Fibroblast of skin of left biceps (primary cell): ENCODE data around the gene FXYD5.
"Not testable (repeated sequence)": the region's sequence is repeated elsewhere in the genome, so short reads cannot be mapped to it uniquely, and the experiment has no call there.

ENCODE experiments used
- DNase-seq, 2 experiments: peaks; one replicate each; pipeline ENCODE4 v3.0.0-alpha.2; 2013; ENCODE audit warnings: low read depth in 2 of 2

Gene FXYD5

GRCh38 chr19:35119578-35120155 is 34.9 kb upstream of the FXYD5 start:
- DNase-seq: no peak

GRCh38 chr19:35120492-35120891 is 34.0 kb upstream of the FXYD5 start:
- peak; percentile 56 to 63 for DNase-seq

GRCh38 chr19:35120898-35121297 is 33.6 kb upstream of the FXYD5 start:
- no peak for DNase-seq

GRCh38 chr19:35122687-35123551 is 31.6 kb upstream of the FXYD5 start:
- DNase-seq: no peak

GRCh38 chr19:35123573-35123972 is 31.0 kb upstream of the FXYD5 start:
- DNase-seq: no peak

GRCh38 chr19:35124098-35125060 is 30.2 kb upstream of the FXYD5 start:
- DNase-seq: peak; percentile 82 to 83

- DNase-seq: no peak
These were observed 29.2 kb upstream of the FXYD5 start for GRCh38 chr19:35125270-35125717.

- DNase-seq: no peak
These were observed 28.5 kb upstream of the FXYD5 start for GRCh38 chr19:35125749-35126623.

GRCh38 chr19:35126624-35126959 is 27.9 kb upstream of the FXYD5 start:
- no peak for DNase-seq

- DNase-seq: no peak
These were observed 26.7 kb upstream of the FXYD5 start for GRCh38 chr19:35127871-35128270.

GRCh38 chr19:35128398-35129057 is 26.0 kb upstream of the FXYD5 start:
- DNase-seq: no peak

- DNase-seq: not testable (repeated sequence)
These were observed 24.7 kb upstream of the FXYD5 start for GRCh38 chr19:35129724-35130274.

- no peak for DNase-seq
These were observed 23.5 kb upstream of the FXYD5 start for GRCh38 chr19:35130761-35131720.

- DNase-seq: no peak
These were observed 22.3 kb upstream of the FXYD5 start for GRCh38 chr19:35132254-35132653.

- DNase-seq: no peak
These were observed 20.7 kb upstream of the FXYD5 start for GRCh38 chr19:35133826-35134225.

- no peak for DNase-seq
These were observed 19.8 kb upstream of the FXYD5 start, which contains the start of gene LGI4 for GRCh38 chr19:35134601-35135242. Gene LGI4, minus strand, starts transcription at chr19:35135059. Its CDS starts 379 bp downstream, at chr19:35134680.

- no peak for DNase-seq
These were observed 19.1 kb upstream of the FXYD5 start for GRCh38 chr19:35135389-35135909.

- DNase-seq: no peak
These were observed 18.3 kb upstream of the FXYD5 start for GRCh38 chr19:35136231-35136630.
